GM19395 (cell line): ENCODE measurements around the gene EXOC6B.

ENCODE experiments used
- ATAC-seq: cut with Tn5 transposase; IDR thresholded peaks from one replicate; pipeline ENCODE4 v1.9.1; 2021; ENCODE audit warnings: mild to moderate bottlenecking, moderate library complexity; ENCODE audit not compliant: unreplicated experiment

Gene EXOC6B

GRCh38 chr2:72830273-72830672 is 4.4 kb upstream of the EXOC6B start:
- ATAC-seq: peak; percentile 43

GRCh38 chr2:72828840-72829507 is 3.1 kb upstream of the EXOC6B start:
- no peak for ATAC-seq

GRCh38 chr2:72827966-72828646 is 2.3 kb upstream of the EXOC6B start:
- no peak for ATAC-seq

- no peak for ATAC-seq
Measured at GRCh38 chr2:72827487-72827886, 1.7 kb upstream of the EXOC6B start.

DNA sequence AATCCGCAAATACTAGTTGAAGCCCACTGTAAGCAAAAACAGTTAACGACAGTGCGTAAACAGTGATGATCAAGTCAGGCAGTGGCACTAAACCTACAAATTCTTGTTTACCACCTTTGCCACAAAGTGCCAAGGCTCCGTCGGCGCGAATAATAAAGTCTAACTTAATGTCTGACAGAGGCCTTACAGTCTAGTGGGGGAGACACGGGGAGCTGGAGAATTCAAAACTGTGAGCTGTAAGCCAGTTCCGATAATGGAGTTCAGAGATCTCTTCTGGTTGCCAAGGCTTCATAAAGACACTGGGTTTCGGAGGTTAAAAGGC is 284 bp upstream of the EXOC6B start:
- no peak for ATAC-seq

- no peak for ATAC-seq
Measured at GRCh38 chr2:72824224-72824842, 1.5 kb downstream of the EXOC6B start.

DNA sequence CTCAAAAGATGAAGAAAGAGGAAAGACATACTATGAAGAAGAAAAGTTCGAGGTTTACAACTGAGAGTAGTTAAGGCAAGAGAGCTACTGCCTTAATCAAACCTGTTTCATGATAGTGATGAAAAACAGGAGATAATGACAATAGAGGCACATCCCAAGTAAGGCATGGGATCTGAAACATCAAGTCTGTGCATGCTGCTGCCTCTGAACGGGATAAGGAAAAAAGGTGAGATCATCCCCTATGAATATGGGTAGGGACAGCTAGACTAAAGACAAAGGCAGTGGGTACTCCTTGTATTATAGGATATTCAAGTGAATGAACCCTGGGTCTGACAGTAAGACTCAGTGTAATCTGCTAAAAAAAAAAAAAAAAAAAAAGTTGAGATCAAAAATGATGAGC is 3.0 kb downstream of the EXOC6B start:
- ATAC-seq: no peak

- no peak for ATAC-seq
Measured at GRCh38 chr2:72821983-72822382, 3.9 kb downstream of the EXOC6B start.

DNA sequence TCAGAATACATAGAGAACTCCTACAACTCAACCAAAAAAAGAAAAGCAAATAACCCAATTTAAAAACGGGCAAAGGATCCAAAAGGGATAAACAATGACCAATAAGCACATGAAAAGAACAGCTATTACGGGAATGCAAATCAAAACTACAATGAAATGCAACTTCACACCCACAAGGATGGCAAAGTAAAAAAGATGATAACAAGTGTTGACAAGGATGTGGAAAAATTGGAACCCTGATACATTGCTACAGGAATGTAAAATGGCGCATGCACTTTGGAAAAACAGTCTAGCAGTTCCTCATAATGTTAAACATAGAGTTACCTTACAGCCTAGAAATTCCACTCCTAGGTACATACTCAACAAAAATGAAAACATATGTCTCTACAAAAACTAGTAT is 4.7 kb downstream of the EXOC6B start:
- ATAC-seq: no peak

DNA sequence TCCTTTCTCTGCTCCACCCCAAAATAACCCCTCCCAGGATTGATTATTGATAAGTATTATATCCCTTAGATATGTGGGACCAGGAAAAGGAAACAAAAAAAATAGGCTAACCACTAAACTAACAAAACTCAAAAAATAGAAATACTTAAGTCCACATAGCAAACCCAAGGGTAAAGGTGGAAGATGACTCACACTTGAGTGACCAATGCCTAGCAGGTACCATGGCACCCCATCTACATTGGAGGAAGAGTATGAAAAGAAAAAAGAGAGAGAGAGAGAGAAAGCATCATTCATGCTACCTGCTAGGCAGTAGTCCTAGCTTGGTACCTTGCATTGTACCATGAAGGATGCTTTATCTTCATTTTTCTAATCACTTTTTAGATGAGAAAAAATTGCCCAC is 6.3 kb downstream of the EXOC6B start:
- ATAC-seq: no peak

- no peak for ATAC-seq
Measured at GRCh38 chr2:72815655-72816278, 10.1 kb downstream of the EXOC6B start.

DNA sequence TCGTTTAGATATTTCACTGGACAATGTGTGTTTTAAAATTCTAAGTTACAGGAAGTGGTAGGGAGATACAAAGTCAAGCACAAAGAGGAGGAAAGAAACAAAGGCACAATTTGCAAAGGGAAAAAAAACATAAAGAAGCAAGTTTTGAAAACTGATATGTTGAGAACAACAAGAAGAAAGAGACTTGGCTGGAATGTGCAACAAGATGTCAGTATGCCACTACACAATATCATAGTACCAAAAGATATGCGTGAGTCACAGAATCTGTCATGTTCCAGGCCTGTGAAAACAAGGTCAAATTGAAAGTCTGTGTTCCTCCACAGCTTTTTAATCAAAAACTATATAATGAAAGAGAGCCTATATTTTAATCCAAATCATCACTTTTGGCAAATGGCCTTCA is 12.0 kb downstream of the EXOC6B start:
- no peak for ATAC-seq

DNA sequence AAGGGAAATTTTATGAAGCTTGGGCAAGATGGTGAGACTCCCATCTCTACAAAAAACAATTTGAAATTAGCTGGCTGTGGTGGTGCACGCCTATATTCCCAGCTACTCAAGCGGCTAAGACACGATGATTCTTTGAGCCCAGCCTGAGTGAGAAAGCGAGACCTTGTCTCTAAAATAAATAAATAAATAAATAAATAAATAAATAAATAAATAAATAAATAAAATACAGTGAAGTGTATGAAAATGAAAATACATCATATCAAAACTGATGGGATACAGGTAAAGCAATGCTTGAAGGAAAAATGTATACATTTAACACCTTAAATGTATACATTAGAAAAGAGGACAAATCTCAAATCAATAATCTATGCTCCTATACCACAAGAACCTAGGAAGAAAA is 15.7 kb downstream of the EXOC6B start:
- no peak for ATAC-seq

DNA sequence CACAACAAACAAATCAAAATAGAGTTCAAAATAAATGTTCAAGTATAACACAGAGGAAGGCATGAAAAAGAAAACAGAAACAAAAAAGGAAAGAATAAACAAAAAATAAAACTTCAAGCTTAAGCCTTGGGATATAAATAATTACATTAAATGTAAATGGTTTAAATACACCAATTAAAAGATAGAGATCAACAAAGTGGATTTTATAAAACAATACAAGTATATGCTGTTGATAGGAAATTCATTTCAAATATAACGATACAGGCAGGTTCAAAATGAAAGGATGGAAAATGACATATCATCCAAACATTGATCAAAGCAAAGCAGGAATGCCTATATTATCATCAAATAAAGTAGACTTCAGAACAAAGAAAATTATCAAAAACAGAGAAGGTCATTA is 16.7 kb downstream of the EXOC6B start:
- no peak for ATAC-seq

DNA sequence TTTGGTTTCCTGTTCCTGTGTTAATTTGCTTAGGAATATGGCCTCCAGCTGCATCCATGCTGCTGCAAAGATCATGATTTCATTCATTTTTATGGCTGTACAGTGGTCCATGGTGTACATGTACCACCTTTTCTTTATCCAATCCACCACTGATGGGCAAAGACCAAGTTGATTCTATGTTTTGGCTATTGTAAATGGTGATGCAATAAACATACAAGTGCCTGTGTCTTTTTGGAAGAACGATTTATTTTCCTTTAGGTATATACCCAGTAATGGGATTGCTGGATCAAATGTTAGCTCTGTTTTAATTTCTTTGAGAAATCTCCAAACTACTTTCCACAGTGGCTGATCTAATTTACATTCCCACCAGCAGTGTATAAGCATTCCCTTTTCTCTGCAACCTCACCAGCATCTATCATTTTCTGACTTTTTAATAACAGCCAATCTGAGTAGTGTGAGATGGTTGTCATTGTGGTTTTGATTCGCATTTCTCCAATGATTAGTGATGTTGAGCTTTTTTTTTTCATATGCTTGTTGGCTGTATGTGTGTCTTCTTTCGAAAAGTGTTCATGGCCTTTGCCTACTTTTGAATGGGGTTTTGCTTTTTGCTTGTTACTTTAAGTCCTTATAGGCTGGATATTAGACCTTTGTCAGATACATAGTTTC is 19.4 kb downstream of the EXOC6B start:
- ATAC-seq: no peak

DNA sequence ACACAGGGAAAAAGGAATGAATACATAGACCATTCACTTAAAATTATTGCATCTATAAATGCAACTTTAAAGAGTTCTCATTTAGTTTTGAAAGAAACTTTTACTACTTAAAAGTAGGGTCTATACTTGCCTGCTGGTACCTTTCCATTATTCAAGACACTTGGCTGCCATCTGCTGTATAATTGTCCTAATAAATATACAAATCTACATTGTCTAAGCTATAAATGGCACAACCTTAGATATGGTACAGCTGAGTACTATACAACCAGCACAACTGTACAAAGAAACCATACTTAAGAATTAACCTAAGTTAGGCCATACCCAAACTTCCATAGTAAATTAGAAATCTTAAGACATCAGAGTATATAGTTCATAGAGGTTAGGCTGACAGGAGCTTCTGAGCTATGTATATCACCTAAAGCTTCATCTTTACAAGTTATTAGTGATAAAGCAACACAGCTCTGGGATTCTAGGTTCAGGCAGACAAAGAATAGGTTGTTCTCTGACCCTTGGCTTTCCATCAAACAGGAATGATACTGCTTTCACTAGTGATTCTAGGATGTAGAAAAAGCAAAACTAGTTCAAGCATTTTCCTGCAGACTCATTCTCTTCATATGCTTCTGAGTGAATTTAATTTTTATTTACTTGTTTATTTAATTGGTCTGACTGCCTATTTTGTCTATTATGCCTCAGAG is 22.1 kb downstream of the EXOC6B start:
- ATAC-seq: no peak

DNA sequence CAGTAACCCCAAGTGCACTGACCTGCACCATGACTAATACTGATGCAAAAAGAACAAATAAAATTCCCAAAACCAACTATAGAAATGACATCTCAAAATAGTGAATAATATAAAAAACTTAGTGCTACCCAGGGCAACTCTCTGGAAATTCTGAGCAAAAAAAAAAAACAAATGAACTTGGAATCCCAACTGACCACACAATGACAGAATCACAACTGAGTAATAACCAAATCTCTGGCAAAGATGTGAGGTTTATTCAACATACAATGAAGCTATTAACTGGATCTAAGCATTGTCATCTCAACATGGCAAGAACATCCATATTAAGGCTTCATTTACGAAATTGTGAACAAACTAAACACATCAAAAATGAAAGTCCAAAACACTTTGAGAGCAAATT is 22.7 kb downstream of the EXOC6B start:
- ATAC-seq: no peak

DNA sequence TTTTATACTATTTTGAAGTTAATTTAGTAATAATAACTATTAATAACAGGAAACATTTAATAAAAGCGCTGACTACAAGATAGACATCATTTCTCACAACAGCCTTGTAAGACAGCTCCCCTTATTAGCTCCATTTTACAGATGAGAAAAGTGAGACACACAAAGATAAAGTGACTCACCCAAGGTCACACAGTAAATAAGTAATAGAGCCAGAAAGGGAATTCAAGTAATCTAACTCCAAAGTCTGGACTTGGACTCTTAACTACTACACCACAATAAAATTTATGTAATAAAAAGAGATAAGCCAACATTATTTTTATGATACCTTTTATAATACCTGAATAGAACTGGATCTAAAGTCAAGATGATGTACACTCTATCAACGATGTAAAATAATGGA is 25.3 kb downstream of the EXOC6B start:
- ATAC-seq: no peak

GRCh38 chr2:72797740-72798139 is 28.1 kb downstream of the EXOC6B start:
- ATAC-seq: no peak

DNA sequence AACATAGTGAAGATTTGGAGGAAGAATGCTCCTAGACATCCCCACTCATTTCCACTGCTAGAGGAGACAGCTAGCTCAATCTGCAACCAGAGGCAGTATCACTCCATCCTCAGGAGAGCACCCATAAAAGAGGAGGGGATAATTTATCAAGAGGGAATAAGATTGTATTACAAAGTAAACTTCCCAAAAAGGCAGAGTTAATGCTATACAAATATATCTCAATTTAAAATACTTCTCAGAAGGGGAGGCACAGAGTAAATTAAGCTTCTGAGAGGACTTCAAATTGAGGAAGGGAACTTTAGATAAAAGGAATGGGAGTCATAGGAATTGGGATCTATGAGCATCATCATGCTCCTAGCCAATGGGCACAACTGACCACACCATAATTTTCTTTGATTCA is 29.1 kb downstream of the EXOC6B start:
- ATAC-seq: no peak

- no peak for ATAC-seq
Measured at GRCh38 chr2:72794572-72794971, 31.3 kb downstream of the EXOC6B start.
